Measurements from ENCODE around the gene CLCA1. TPM values are rescaled to one million over a fixed set of nuclear protein-coding genes. Genes with fewer than 3 reads are reported as not detected.

CLCA1 gene
- total and polyA plus RNA-seq, 10 of the 15 experiments (the other 5 are each of a cell fraction or from before 2014, with no cell fraction given), result 0.13 TPM; not detected in 9

DNA sequence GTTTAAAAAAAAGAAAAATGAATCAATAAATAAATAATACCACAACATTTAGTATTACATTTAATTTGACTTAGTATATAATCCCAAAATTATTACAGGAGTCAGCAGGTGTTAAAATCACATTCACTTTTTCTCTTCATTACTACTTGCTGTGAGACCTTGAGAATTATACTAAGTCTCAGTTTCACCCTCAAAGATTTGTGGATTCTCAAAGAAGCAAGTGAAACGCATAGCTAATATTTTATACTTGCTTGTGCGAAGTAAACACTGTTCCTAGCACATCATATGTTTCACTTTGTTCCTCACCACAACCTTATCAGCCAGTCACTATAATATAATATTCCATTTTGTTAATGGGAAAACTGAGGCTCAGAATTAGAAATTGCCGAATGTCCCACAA, 4.0 kb downstream of the CLCA1 start:
- in situ Hi-C loops (cut with MboI), result no loop called here
- intact Hi-C loops (cut with micrococcal nuclease; ENCODE audit: unreplicated experiment), result loop anchor here (5.0 to 10.0 kb wide), 2 partner anchors 215 to 612 kb away; no protein-coding TSS in a partner anchor
- RAD21 ChIA-PET (ENCODE audit: unreplicated experiment), result interaction anchor here (0.8 kb wide), 1 partner anchor 77 kb away, joined by 4 read pairs; the partner anchor contains the start of gene ODF2L

DNA sequence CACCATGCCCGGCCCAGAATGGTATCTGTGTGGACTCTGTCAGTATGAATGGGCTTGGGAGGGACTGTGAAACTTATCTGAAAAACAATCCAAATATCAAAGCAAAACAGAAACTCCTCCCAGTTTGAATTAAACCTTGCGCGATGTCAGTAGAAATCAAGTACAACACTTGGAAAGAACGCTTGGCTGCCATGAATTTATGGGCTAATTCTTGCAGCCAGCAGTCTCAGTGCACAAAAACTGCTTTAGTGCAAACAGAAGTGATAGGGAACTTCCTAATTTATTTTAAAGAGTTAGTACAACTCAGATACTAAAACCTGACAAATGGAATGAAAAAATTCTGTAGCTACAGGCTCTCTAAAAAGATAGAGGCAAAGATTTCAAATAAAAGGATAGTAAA, 8.5 kb downstream of the CLCA1 start:
- ATAC-seq (no peak), DNase-seq (ENCODE audit: low read depth, low spot score) (no peak), FAIRE-seq (no peak)
- intact Hi-C loops (cut with micrococcal nuclease; ENCODE audit: unreplicated experiment) (loop anchor here (10.0 kb wide), 1 partner anchor 608 kb away; no protein-coding TSS in a partner anchor), in situ Hi-C loops (cut with MboI) (no loop called here)
- Histone ChIP-seq H3K4me2 (ENCODE audit: control insufficient read depth, insufficient read depth) (no peak overlapping the region), H3K9me3 (replicated peaks; ENCODE audit: control insufficient read depth, insufficient read depth, low read length) (no peaks in the 10 kb centered on the region), H3K9ac (ENCODE audit: control insufficient read depth, insufficient read depth, low read length) (no peak overlapping the region), H3K4me3 (no peak overlapping the region), H3K79me2 (ENCODE audit: control insufficient read depth, insufficient read depth, low read length) (no peaks in the 10 kb centered on the region), H3K36me3 (ENCODE audit: control insufficient read depth in 2 of 2, insufficient read depth in 2 of 2, low read length in 1 of 2) (no peaks in the 10 kb centered on the region), H2AFZ (ENCODE audit: control insufficient read depth, low read depth, low read length) (no peak overlapping the region), H3K27me3 (replicated peaks in 1 of 2; ENCODE audit: control insufficient read depth in 2 of 2, insufficient read depth in 2 of 2, low read length in 1 of 2) (no peaks in the 10 kb centered on the region; a peak in 2 of 4 replicates), H3K27ac (ENCODE audit: control insufficient read depth, insufficient read depth) (no peak overlapping the region), H4K20me1 (ENCODE audit: control insufficient read depth, insufficient read depth) (no peaks in the 10 kb centered on the region), H3K4me1 (ENCODE audit: control insufficient read depth, insufficient read depth, low read length) (no peaks in the 10 kb centered on the region)
- CTCF ChIA-PET, result interaction anchor here (0.7 to 4.9 kb wide), 2 partner anchors 23 to 169 kb away, joined by 3 to 40 read pairs; no protein-coding TSS in a partner anchor
- POLR2A ChIA-PET, result no interaction called here
- no TSS peak for BruUV-seq (replicated peaks)
- 65% methylated on average over 4 of the region's 4 CpGs for WGBS (ENCODE audit: insufficient coverage, insufficient replicate concordance, low lambda C conversion rate, missing lambda C conversion rate)
- RAD21 ChIA-PET (ENCODE audit: unreplicated experiment), result no interaction called here
- SMC1A ChIA-PET (ENCODE audit: uncharacterized antibody, unreplicated experiment), result interaction anchor here (0.8 kb wide), 1 partner anchor 51 kb away, joined by 3 read pairs; no protein-coding TSS in a partner anchor
- TF ChIP-seq RFX5 (IDR thresholded peaks at IDR 0.05; ENCODE audit: low read depth, low read length) (no peak), IKZF1 (conservative IDR thresholded peaks at IDR 0.05) (no peak), NFYB (IDR thresholded peaks at IDR 0.05; ENCODE audit: insufficient read depth, low read depth, low read length) (no peak), STAT3 (IDR thresholded peaks at IDR 0.05; ENCODE audit: low read depth, low read length) (no peak), WRNIP1 (IDR thresholded peaks at IDR 0.05; ENCODE audit: borderline replicate concordance, low read depth, low read length) (no peak), POU2F2 (IDR thresholded peaks at IDR 0.05; ENCODE audit: borderline replicate concordance, low read depth, low read length) (no peak), DPF2 (IDR thresholded peaks at IDR 0.05) (no peak), ZNF384 (IDR thresholded peaks at IDR 0.05; ENCODE audit: borderline replicate concordance, low read depth, low read length) (no peak), IRF4 (IDR thresholded peaks at IDR 0.05; ENCODE audit: low read depth, low read length) (no peak), SMARCA5 (IDR thresholded peaks at IDR 0.05) (no peak), TAF1 (IDR thresholded peaks at IDR 0.05; ENCODE audit: borderline replicate concordance, low read depth, low read length) (no peak), RB1 (IDR thresholded peaks at IDR 0.05; ENCODE audit: borderline replicate concordance) (no peak), EZH2 (IDR thresholded peaks at IDR 0.05; ENCODE audit: borderline replicate concordance, control insufficient read depth, low read depth, low read length) (no peak)
- TF ChIP-seq, protein P1, sequence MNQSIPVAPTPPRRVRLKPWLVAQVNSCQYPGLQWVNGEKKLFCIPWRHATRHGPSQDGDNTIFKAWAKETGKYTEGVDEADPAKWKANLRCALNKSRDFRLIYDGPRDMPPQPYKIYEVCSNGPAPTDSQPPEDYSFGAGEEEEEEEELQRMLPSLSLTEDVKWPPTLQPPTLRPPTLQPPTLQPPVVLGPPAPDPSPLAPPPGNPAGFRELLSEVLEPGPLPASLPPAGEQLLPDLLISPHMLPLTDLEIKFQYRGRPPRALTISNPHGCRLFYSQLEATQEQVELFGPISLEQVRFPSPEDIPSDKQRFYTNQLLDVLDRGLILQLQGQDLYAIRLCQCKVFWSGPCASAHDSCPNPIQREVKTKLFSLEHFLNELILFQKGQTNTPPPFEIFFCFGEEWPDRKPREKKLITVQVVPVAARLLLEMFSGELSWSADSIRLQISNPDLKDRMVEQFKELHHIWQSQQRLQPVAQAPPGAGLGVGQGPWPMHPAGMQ (IDR thresholded peaks at IDR 0.05; ENCODE audit: borderline replicate concordance), result no peak

More for the DNA sequence above, 4.0 kb downstream of the CLCA1 start:
- H4K20me1 ChIP-seq (ENCODE audit: control insufficient read depth, insufficient read depth), result no peaks in the 10 kb centered on the region
- H3K9me3 ChIP-seq (replicated peaks; ENCODE audit: control insufficient read depth, insufficient read depth, low read length), result no peaks in the 10 kb centered on the region
- no peak overlapping the region for H3K4me2 ChIP-seq (ENCODE audit: control insufficient read depth, insufficient read depth)
- BruUV-seq (replicated peaks), result no TSS peak
- no peak overlapping the region for H3K4me3 ChIP-seq
- H3K27ac ChIP-seq (ENCODE audit: control insufficient read depth, insufficient read depth), result no peak overlapping the region
- no peak for FAIRE-seq
- ATAC-seq, result peak; percentile 28; the same call in 1 of the 3 replicates
- POLR2A ChIA-PET, result no interaction called here
- no peak overlapping the region for H3K9ac ChIP-seq (ENCODE audit: control insufficient read depth, insufficient read depth, low read length)
- no peaks in the 10 kb centered on the region; a peak in 2 of 4 replicates for H3K27me3 ChIP-seq (replicated peaks in 1 of 2; ENCODE audit: control insufficient read depth in 2 of 2, insufficient read depth in 2 of 2, low read length in 1 of 2)
- H2AFZ ChIP-seq (ENCODE audit: control insufficient read depth, low read depth, low read length), result no peak overlapping the region
- SMC1A ChIA-PET (ENCODE audit: uncharacterized antibody, unreplicated experiment), result interaction anchor here (0.6 to 1.7 kb wide), 6 partner anchors 16 to 121 kb away, joined by 3 to 5 read pairs (median 3); no protein-coding TSS in a partner anchor
- DNase-seq (ENCODE audit: low read depth, low spot score), result no peak
- H3K4me1 ChIP-seq (ENCODE audit: control insufficient read depth, insufficient read depth, low read length), result peaks cover 3% of the 10 kb centered on the region; the same call in 1 of the 2 replicates
- CTCF ChIA-PET, result interaction anchor here (0.7 to 4.9 kb wide), 20 partner anchors 9 to 281 kb away, joined by 3 to 40 read pairs (median 6); partner anchors contain the start of gene ODF2L
- no peaks in the 10 kb centered on the region for H3K36me3 ChIP-seq (ENCODE audit: control insufficient read depth in 2 of 2, insufficient read depth in 2 of 2, low read length in 1 of 2)
- WGBS (ENCODE audit: insufficient coverage, insufficient replicate concordance, low lambda C conversion rate, missing lambda C conversion rate), result 50% methylated on average over 3 of the region's 3 CpGs
- TF ChIP-seq NFYA (IDR thresholded peaks at IDR 0.05; ENCODE audit: borderline replicate concordance, low read depth, low read length) (no peak), RUNX3 (IDR thresholded peaks at IDR 0.05; ENCODE audit: low read length) (peak; percentile 18; the same call in 1 of the 2 replicates)
- no peaks in the 10 kb centered on the region for H3K79me2 ChIP-seq (ENCODE audit: control insufficient read depth, insufficient read depth, low read length)

Data from GM12878 (cell line).